ENCODE data around the gene MED8.

MED8 gene, protein sequence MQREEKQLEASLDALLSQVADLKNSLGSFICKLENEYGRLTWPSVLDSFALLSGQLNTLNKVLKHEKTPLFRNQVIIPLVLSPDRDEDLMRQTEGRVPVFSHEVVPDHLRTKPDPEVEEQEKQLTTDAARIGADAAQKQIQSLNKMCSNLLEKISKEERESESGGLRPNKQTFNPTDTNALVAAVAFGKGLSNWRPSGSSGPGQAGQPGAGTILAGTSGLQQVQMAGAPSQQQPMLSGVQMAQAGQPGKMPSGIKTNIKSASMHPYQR

DNA sequence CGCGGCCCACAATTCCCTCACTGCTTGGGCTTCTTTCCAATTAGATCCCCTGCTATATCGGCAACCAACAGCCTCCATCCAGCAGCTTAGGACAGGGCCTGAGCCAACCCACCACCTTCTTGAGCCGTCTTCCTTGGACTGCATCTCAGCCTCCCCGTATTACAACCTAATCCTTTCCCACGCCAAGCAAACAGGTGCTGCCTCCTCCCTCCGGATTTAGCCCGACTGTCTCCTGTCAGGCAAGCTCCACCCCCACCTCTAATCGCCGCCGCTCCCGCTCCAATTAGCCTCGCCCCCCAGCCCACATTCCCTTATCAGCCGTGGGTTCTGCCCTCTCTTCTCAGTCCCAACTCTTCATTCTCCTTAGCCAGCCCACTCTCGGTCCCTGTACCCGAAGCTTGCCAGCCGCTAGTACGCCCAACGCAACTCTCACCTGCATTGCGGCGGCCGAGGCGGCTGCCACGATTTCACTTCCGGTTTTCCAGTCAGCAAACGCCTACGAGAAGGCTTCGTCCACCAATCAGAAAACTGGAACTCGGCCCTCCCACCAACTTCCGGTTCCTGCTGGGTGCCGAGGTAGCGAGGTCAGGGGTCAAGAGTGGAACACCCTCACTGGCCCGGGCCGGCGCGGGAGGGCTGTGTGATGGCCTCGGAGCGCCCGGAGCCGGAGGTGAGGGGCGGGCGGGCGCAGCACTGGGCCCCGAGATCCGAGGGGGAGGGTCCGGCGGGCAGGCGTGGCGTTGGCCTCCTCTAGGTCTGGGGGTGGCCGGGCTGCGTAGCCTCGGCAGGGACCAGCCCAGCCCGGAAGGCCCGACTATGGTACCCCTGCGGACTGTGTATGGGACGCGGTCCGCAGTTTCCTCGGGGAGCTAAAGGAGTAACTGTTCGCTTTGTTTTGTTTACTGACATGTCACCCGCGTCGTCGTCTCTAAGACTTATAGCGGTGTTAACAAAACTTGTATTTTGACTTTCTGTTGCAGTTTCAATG, at the start of gene MED8, which contains the start of gene SZT2:
TSS of gene MED8 (minus strand) at position 475 of the 988 bp plus-strand sequence. CDS start at position 439, 36 bp downstream.
TSS of gene SZT2 (plus strand) at position 574 of the 988 bp plus-strand sequence. CDS start at position 644, 70 bp downstream.
- peak; percentile 77 for DNase-seq

DNA sequence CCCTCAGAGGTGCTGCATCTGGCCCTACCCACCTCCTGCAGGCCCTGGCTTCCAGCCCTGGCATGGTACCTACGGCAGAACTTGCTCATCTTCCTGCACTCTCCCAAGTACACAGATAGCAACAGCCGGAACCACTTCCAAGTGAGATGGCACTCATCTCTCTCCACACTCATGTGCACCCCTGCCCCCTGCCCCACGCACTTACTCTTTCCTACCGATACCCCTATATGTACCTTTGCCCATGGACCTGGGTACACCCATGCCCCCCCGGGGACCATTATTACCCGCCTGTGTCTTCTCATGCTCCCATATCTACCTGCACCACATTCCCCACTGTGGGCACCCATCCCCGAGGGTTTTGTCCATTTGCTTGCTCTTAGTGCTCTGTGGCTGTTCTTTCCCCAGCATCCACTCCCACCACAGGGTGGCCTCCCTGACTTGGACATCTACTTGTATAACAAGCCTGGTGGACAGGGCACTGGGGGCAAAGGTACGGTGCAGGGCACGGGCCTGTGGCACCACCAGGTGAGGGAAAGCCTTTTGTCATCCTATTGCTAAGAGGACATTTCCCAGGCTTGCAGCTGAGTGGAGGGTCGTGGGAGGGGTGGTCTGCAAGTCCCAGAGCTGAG, 49.5 kb upstream of the MED8 start:
- no peak for DNase-seq

DNA sequence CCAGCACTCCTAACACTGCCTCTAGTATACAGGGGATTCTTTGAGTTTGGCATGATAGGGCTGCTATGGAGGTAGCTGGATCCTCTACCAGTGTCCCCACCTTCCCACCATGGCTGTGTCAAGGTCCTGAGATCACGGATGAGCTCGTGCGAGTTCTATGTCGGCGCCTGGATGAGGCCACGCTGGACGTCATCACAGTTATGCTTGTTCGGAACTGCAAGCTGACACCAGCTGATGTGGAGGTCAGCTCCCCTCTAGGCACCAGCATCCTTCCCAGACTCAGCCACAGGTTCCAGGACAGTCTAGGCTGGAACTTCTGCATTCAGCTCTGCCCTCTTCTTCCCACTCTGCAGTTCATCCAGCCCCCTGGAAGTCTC, 49.0 kb upstream of the MED8 start:
- DNase-seq, result no peak

DNA sequence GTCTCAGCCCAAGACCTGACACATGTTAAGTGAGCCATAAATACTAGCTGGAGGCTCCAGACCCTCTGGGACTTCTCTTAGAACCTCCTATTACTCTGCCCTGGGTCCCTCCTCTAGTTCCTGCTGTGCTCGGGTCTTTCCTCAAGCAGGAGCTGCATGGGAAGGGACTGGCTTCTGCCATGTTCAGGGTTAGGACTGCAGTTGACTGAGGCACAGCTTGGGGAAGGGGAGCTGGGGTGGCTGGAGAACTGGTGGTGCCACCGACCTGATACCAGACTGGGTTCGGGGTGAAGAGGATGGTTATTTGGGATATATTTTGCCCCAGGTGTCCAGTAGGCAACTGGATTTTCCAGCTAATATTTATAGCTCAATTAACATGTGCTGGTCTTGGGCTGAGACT, 48.4 kb upstream of the MED8 start:
- DNase-seq, result no peak

DNA sequence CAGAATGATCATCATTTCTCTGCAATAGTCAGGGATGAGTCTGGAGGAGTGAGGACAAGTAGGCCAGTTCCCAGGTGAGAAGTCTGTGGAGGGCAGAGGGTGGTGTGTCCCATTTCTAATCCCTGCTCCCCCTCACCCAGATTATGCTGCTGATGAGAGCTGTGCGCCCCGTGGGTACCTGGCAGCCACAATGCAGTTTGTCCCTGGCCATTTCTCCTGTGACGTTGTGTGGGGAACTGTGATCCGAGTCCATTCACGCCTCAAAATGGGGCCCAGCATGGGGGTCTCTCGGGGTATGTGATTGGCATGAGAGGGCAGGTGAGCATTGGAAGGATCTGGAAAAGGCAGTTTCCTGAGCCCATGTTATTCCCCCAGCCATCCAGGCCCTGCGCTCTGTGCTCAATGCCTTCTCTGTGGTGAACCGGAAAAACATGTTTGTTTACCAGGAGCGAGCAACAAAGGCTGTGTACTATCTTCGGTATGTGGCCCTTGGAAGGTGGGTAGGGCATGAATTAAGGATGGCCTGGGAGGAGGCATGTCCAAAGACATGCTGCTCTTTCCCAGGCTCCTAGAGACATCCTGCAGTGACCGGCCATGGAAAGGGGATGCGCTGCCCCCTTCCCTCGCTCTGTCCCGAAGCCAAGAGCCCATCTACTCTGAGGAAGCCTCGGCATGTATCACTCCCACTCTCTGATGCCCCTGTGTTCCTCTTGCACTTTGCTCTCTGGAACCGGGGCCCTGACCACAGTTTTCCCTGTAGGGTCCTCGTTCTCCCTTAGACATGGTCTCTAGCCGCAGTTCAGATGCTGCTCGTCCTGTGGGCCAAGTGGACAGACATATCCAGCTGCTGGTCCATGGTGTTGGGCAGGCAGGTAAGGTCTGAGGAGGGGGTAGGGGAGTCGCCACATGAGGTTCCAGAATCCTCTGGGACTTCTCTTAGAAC, 47.7 kb upstream of the MED8 start:
- no peak for DNase-seq

DNA sequence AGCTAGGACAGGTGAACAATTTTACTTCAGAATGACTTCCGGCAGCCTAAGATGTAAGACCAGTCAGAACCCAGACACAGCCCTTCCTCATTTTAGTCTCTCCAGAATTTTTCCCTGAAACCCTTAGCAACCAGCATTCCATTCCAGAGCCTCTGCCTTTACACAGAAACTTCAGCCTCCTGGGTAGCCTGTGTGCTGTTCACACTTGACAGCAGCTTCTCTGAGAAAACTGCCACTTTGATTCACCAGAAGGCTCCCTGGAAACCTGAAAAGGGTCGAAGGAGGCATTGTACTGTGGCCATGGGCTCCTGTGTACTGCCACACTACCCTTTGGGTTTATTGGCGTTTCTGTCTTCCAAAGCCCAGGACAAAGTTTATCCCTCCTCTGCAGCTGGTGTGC, 46.8 kb upstream of the MED8 start:
- DNase-seq, result no peak

DNA sequence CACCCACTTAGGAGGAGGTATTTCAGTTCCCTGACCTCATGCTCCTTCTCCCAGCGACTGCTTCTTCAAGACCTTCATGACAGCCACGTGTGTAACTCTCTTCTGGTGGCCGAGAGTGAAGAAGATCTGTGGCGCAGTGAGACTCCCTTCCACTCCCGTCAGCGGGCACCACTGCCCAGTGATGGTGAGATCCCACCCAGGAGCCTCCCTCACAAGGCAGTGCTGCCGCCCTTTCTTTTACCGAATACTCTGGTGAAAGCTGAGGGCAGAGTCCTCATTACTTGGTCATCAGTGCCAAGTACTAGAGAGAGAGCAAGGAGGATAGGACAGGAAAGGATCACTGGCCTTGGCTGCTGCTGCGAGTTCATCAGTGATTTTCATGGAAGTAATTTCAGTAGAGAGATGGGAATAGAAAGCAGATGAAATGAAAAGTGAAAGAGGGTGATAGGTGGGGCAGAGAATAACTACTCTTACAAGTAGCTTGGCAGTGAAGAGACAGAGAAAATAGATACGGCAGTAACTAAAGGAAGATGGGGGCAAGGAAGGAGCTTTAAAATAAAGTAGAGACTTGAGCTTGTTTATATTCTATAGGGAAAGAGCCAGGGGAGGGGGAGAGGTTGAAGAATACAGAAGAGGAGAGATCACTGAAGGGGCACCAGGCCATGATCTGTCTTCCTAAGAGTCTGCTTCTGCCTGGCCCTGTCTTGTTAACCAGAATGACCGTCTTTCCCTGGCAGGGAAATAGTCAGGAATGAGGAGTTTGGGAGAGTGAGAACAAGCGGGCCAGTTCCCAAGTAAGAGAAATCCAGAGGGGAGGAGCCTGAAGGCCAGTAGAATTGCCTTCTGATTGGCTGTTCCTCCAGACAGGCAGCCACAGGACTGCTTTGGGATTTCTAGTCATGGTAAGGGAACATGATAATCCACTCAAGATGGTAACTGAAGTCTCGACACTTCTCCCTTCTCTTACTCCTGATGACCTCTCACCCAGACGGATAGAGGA, 45.8 kb upstream of the MED8 start:
- DNase-seq, result no peak

DNA sequence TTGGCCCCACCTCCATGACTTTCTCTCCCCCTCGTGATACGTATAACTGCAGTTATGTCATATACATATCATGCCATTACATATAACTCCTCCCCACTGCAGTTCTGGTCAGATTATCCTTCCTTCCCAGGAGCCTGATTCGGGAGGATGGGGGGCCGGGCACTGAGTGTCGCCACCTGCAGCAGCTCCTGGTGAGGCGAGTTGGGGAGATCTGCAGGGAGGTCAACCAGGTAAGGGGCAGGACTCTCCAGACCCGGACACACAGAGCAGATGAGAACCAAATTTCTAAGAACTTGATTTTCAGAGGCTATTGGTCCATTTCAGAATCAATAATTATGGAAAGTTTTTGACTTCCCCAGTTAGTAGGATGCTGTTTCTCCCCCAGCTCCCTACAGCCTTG, 44.7 kb upstream of the MED8 start:
- DNase-seq, result no peak

DNA sequence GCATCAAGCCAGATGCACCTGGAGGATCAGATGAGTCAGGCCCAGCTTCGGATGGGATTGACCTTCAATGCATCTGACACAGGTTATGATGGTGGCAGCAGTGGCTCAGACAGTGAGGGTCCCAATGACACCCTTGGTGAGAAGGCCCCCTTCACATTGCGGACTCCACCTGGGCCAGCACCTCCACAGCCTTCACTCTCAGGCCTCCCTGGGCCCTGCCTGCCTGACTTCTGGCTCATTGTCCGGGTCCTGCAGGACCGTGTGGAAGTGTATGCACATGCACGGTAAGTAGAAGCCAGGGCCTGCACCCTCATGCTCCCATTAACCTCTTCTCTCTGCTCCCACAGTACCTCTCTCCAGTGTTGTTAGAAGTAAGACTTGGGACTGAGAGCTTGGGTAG, 43.3 kb upstream of the MED8 start:
- DNase-seq, result no peak

DNA sequence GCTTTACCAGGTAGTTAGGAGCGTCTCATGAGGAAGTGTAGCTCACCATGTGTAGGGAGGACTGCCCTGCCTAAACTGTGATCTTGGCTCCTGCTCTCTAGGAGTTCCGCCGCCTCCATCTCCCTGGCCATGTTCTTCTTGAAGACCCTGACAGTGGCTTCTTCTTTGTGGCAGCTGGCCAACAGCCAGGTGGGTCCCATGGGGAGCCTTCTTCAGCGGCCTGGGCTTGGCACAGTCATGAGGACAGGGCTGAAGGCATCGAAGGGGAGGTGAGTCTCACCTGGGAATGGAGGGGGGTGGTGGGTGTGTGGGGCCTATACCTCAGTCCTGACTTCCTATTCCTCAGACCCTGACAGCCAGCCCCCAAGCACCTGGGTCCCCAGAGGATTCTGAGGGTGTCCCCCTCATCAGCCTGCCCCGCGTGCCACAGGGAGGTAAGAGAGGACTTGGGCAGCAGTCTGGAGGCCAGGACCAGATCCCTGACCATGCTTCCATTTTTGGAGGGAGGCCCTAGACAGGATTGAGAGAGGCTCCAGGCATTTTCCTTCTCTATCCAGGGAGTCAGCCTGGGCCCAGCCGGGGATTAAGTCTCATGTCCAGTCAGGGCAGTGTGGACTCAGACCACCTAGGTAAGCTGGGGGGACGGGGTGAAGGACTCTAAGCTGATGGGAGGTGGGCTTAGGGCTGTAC, 42.7 kb upstream of the MED8 start:
- no peak for DNase-seq

DNA sequence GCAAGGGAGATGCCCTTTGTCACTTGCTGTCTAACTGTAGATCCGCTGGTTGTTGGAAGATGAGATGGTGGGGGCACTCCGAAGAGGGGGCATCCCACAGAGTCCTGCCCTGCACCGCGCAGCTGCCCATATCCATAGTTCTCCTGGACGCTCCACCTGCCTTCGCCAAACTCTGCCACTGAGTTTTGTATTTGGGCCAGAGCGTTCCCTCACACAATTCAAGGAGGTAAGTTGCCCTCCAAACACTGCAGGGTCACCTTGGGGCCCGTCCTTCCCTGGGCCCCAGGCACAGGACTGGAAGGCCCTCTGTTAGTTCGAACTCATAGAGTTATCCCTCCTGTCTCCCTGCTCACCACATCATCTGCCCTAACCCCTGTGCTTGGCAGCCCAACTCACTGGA, 42.1 kb upstream of the MED8 start:
- no peak for DNase-seq

DNA sequence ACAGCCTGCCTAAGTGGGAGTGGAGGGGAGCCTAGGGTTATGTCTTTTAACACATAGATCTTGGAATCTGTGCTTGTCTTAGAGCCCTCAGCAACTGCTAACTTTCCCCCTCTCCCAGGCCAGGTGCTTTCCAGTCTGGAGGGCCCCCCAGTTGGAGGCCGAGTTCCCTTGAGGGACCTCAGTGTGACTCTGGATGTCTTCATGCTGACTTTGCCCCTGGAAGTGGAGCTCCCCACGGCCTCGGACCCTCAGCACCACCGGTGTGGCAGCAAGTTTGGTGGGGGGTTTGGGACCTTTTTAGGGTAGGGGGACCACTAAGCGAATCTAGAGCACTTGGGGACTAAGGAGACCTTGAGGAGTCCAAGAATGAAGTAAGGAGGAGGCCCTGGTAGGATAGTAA, 41.2 kb upstream of the MED8 start:
- no peak for DNase-seq

DNA sequence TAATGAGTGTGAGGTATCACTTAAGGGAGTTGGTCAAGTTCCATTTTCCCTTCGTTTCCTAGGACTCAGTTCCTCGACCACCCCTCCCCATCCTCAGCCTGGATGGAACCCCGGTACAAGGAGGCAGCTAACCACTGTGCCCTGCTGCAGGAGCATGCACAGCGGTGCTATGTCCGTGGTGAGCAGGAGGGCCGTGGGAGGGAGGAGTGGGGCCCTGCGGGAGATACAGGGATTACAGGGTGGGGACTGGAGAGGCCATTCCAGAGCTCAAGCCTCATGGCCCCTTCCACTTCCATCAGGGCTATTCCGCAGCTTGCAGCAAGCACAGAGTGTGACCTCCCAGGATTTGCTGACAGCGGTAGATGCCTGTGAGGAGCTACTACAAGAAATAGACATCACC, 38.3 kb upstream of the MED8 start:
- no peak for DNase-seq

DNA sequence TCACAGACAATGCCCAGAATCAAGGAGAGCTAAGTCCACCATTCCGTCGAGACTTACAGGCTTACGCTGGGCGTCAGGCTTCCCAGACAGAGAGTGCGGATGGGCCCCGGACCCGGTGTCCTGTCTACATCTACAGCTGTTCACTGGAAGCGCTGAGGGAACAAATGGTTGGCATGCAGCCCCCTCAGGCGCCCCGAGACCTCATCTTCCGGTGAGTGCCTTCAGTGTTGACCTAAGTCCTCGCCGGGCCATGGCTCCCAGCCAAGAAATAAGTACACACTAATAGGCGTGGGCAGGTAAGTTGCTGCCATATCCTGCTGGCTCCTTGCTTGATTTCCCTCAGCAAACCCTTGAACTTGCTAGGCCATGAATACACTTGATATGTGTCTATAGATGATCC, 37.9 kb upstream of the MED8 start:
- no peak for DNase-seq

DNA sequence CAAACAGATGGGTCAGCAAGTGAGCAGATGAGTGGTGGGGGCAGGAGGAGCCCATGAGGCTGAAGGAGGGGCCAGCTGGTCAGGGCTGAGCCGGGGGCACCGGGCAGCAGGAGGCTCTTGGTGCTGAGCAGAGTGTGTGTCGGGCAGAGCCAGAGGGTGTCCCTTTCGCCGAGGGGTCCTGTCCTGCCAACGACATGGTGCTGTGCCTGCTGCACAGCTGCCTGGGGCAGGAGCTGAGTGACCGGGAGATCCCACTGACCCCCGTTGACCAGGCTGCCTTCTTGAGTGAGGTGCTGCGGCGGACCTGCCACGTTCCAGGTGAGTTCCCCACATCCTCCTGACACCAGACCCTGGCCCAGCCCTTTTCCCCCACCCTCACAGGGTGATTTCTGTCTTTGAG, 36.6 kb upstream of the MED8 start:
- no peak for DNase-seq

DNA sequence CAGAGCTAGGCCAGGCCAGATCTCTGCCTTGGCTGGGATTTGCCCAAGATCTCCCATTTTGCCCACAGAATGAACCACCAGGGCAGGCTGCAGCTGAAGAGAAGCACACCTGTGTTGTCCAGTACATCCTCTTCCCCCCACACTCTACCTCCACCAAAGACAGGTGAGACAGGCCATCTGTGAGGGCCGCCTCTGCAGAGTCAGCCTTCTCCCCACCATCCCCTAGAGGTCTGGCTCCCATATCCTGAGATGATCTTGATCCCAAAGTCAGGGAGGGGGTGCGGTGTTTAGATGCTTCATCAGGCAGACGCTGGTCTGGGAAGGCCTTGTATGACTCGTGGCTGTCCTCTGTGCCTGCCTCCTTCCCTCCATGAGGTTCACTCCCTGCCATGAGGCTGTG, 35.4 kb upstream of the MED8 start:
- DNase-seq, result no peak

DNA sequence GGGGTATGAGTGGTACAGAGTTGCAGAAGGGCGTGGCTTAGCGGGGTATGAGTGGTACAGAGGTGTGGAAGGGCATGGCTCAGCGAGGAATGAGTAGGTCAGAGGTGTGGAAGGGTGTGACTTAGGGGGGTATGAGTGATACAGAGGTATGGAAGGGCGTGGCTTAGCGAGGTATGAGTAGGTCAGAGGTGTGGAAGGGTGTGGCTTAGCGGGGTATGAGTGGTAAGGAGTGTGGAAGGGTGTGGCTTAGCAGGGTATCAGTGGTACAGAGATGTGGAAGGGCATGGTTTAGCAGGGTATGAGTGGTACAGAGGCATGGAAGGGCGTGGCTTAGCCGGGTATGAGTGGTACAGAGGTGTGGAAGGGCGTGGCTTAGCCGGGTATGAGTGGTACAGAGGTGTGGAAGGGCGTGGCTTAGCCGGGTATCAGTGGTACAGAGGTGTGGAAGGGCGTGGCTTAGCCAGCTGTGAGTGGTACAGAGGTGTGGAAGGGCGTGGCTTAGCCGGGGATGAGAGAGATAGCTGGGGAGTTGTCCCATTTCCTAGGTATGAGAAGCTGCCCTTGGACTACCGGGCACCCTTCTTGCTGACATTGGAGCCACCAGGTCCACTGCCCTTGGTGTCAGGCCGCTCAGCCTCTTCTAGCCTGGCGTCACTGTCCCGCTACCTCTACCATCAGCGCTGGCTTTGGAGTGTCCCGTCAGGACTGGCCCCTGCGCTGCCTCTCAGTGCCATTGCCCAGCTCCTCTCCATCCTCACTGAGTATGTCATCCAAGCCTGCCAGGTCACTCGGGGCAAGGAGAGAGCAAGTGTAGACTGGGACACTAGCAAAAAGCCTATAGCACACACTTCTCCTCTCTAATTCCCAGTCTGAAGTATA, 34.3 kb upstream of the MED8 start:
- no peak for DNase-seq

DNA sequence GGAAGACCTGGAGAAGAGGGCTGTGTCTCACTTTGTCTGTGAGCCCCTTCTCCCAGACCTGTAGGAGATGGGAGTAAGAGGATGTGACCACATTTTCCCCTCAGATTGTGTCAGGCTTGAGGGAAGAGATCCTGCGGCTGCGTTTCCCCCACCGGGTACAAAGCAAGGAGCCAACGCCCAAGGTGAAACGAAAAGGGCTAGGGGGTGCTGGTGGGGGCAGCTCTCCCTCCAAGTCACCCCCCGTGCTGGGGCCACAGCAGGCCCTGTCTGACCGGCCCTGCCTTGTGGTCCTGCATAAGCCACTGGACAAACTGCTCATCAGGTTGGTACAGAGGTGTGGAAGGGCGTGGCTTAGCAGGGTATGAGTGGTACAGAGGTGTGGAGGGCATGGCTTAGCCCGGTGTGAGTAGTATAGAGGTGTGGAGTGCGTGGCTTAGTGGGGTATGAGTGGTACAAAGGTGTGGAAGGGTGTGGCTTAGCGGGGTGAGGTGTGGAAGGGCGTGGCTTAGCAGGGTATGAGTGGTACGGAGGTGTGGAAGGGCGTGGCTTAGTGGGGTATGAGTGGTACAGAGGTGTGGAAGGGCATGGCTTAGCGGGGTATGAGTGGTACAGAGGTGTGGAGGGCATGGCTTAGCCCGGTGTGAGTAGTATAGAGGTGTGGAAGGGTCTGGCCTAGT, 33.5 kb upstream of the MED8 start:
- DNase-seq, result no peak
